HG03196 (cell line): Measurements from ENCODE around the gene SLC25A29.
"Not testable (repeated sequence)": the region's sequence is repeated elsewhere in the genome, so short reads cannot be mapped to it uniquely, and the experiment has no call there.

Experiments used
- ATAC-seq: cut with Tn5 transposase; IDR thresholded peaks from one replicate; pipeline ENCODE4 v1.9.1; 2021; ENCODE audit not compliant: unreplicated experiment

SLC25A29 gene

GRCh38 chr14:100294213-100294962 is 11.9 kb downstream of the SLC25A29 start:
- ATAC-seq = no peak

GRCh38 chr14:100293497-100294212 is 12.6 kb downstream of the SLC25A29 start:
- ATAC-seq = no peak

- ATAC-seq = no peak
These were observed 13.3 kb downstream of the SLC25A29 start for GRCh38 chr14:100292776-100293461.

GRCh38 chr14:100292301-100292775 is 13.9 kb downstream of the SLC25A29 start:
- ATAC-seq = no peak

- ATAC-seq = no peak
These were observed 14.8 kb downstream of the SLC25A29 start for GRCh38 chr14:100291305-100292075.

GRCh38 chr14:100290607-100291304 is 15.5 kb downstream of the SLC25A29 start:
- no peak for ATAC-seq

- no peak for ATAC-seq
These were observed 16.2 kb downstream of the SLC25A29 start for GRCh38 chr14:100289916-100290606.

- ATAC-seq = no peak
These were observed 17.7 kb downstream of the SLC25A29 start for GRCh38 chr14:100288382-100289185.

GRCh38 chr14:100287998-100288295 is 18.3 kb downstream of the SLC25A29 start:
- not testable (repeated sequence) for ATAC-seq

GRCh38 chr14:100287202-100287997 is 18.8 kb downstream of the SLC25A29 start:
- no peak for ATAC-seq

- no peak for ATAC-seq
These were observed 19.6 kb downstream of the SLC25A29 start for GRCh38 chr14:100286484-100287191.

GRCh38 chr14:100285913-100286400 is 20.3 kb downstream of the SLC25A29 start:
- no peak for ATAC-seq

GRCh38 chr14:100285021-100285912 is 21.0 kb downstream of the SLC25A29 start:
- ATAC-seq = peak; percentile 83

- ATAC-seq = no peak
These were observed 22.0 kb downstream of the SLC25A29 start for GRCh38 chr14:100283984-100284881.

GRCh38 chr14:100283436-100283835 is 22.8 kb downstream of the SLC25A29 start:
- not testable (repeated sequence) for ATAC-seq
